H1 (cell line): ENCODE data around the gene RUSF1.
"Not testable (repeated sequence)": the region's sequence is repeated elsewhere in the genome, so short reads cannot be mapped to it uniquely, and the experiment has no call there.

Experiments used
- ATF2 ChIP-seq: IDR thresholded peaks from 2 replicates; pipeline ENCODE4 v1.6.1; 2012; ENCODE audit warnings: low read length, inconsistent platforms
- CBX8 ChIP-seq: fragments of 300-800, 300-1000 bp; sonication (generic); IDR thresholded peaks from 2 replicates; pipeline ENCODE4 v1.7.1; 2016; ENCODE audit warnings: low read depth, low read length, borderline replicate concordance
- CTCF ChIP-seq, 3 experiments: IDR thresholded peaks; 1 replicate in 2 of 3; 2 replicates in 1 of 3; pipeline versions ENCODE4 v1.5.1 to v1.6.1; 2011; ENCODE audit warnings: low read length in 3 of 3, mild to moderate bottlenecking in 3 of 3, inconsistent platforms in 2 of 3, low read depth in 1 of 3, moderate library complexity in 1 of 3; ENCODE audit not compliant: insufficient read depth in 1 of 3; ENCODE audit errors: control extremely low read depth in 1 of 3
- EGR1 ChIP-seq: IDR thresholded peaks from 2 replicates; pipeline ENCODE4 v1.6.1; 2011; ENCODE audit warnings: low read depth, low read length, borderline replicate concordance
- EZH2 ChIP-seq: fragments of 200-600 bp; sonication (generic); IDR thresholded peaks from 2 replicates; pipeline ENCODE4 v1.7.1; 2012; ENCODE audit warnings: low read depth, mild to moderate bottlenecking, moderate library complexity, low read length, inconsistent platforms; ENCODE audit not compliant: severe bottlenecking
- RAD21 ChIP-seq, 2 experiments: IDR thresholded peaks in 1 of 2; conservative IDR thresholded peaks in 1 of 2; 2 replicates each; pipeline ENCODE4 v1.6.1; 2011; ENCODE audit warnings: low read depth in 2 of 2, low read length in 2 of 2, improper control_type of control experiment in 1 of 2, inconsistent platforms in 1 of 2, mild to moderate bottlenecking in 1 of 2, moderate library complexity in 1 of 2
- ZNF274 ChIP-seq: IDR thresholded peaks from 2 replicates; pipeline ENCODE4 v1.7.0; 2012; ENCODE audit warnings: low read length, borderline replicate concordance; ENCODE audit errors: extremely low read depth

GRCh38 chr16:31503555-31503954 is 4.6 kb downstream of the RUSF1 start:
- TF ChIP-seq CBX8; ZNF274; EZH2; CTCF (IDR thresholded peaks at IDR 0.05; ENCODE audit: control extremely low read depth in 1 of 3, insufficient read depth in 1 of 3, low read depth in 1 of 3, low read length in 3 of 3); ATF2; RAD21 (IDR thresholded peaks at IDR 0.05 in 1 of 2, conservative IDR thresholded peaks at IDR 0.05 in 1 of 2; ENCODE audit: low read depth in 2 of 2, low read length in 2 of 2); EGR1: not testable (repeated sequence)
